Esophagus squamous epithelium (tissue), 4 donors: ENCODE results near the gene ROCK2.

ENCODE experiments used
- POLR2A ChIP-seq, 4 donors: fragments of 450-650 bp; IDR thresholded peaks; one replicate each; pipeline ENCODE4 v1.6.1; 2017; ENCODE audit warnings: antibody characterized with exemption in 4 of 4, mild to moderate bottlenecking in 4 of 4, moderate library complexity in 3 of 4
- TF ChIP-seq, protein P1 (sequence below), 6 experiments: fragments of 450-650 bp in 4 of 6; fragments of 200-600 bp in 2 of 6; sonication (generic) in 2 of 6; IDR thresholded peaks; one replicate each; pipeline ENCODE4 v1.5.1; 2016 to 2019; ENCODE audit warnings: antibody characterized with exemption in 6 of 6, mild to moderate bottlenecking in 4 of 6, moderate library complexity in 4 of 6

GRCh38 chr2:11279398-11279797 lies 65.0 kb downstream of the ROCK2 start:
- TF ChIP-seq, protein P1, sequence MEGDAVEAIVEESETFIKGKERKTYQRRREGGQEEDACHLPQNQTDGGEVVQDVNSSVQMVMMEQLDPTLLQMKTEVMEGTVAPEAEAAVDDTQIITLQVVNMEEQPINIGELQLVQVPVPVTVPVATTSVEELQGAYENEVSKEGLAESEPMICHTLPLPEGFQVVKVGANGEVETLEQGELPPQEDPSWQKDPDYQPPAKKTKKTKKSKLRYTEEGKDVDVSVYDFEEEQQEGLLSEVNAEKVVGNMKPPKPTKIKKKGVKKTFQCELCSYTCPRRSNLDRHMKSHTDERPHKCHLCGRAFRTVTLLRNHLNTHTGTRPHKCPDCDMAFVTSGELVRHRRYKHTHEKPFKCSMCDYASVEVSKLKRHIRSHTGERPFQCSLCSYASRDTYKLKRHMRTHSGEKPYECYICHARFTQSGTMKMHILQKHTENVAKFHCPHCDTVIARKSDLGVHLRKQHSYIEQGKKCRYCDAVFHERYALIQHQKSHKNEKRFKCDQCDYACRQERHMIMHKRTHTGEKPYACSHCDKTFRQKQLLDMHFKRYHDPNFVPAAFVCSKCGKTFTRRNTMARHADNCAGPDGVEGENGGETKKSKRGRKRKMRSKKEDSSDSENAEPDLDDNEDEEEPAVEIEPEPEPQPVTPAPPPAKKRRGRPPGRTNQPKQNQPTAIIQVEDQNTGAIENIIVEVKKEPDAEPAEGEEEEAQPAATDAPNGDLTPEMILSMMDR (IDR thresholded peaks at IDR 0.05): no peak
- no peak for TF ChIP-seq POLR2A (IDR thresholded peaks at IDR 0.05)
